ENCODE data around the gene PKDREJ. TPM values are rescaled to one million over a fixed set of nuclear protein-coding genes. Genes with fewer than 3 reads are reported as not detected.
A peak's percentile ranks its signal among the peaks of the same experiment; 100 is the strongest.

The PKDREJ gene
- total RNA-seq, 1 donor from 2014 or later = not detected

DNA sequence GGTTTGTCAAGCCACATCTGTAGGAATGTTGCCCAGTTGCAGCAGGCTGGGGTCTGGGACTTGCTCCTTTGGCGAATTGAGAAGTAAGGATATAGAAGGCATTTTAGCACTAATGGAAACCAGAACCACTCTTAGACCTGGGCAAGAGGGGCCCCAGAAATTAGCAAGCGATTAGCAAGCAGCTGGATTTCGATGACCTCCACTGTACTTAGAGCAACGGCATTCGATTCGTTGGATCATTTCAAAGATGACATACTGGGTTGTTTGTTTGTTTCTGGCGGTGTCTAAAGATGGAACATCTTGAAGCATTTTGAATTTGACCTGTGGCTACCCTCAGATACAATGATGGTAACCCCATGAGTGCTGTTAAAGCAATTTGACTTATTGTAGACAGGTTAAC lies 11.9 kb downstream of the PKDREJ start:
- Histone ChIP-seq H3K36me3 (no peaks in the 10 kb centered on the region), H3K9me3 (no peaks in the 10 kb centered on the region), H3K4me3 (peak overlapping the region; percentile 94), H3K27me3 (ENCODE audit: low read depth) (no peaks in the 10 kb centered on the region), H3K4me1 (peaks cover 21% of the 10 kb centered on the region), H3K27ac (no peak overlapping the region)
- DNase-seq = no peak
- ATAC-seq = no peak
- TF ChIP-seq, protein P1, sequence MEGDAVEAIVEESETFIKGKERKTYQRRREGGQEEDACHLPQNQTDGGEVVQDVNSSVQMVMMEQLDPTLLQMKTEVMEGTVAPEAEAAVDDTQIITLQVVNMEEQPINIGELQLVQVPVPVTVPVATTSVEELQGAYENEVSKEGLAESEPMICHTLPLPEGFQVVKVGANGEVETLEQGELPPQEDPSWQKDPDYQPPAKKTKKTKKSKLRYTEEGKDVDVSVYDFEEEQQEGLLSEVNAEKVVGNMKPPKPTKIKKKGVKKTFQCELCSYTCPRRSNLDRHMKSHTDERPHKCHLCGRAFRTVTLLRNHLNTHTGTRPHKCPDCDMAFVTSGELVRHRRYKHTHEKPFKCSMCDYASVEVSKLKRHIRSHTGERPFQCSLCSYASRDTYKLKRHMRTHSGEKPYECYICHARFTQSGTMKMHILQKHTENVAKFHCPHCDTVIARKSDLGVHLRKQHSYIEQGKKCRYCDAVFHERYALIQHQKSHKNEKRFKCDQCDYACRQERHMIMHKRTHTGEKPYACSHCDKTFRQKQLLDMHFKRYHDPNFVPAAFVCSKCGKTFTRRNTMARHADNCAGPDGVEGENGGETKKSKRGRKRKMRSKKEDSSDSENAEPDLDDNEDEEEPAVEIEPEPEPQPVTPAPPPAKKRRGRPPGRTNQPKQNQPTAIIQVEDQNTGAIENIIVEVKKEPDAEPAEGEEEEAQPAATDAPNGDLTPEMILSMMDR (IDR thresholded peaks at IDR 0.05) = no peak
- intact Hi-C loops (cut with DNase I) = no loop called here

DNA sequence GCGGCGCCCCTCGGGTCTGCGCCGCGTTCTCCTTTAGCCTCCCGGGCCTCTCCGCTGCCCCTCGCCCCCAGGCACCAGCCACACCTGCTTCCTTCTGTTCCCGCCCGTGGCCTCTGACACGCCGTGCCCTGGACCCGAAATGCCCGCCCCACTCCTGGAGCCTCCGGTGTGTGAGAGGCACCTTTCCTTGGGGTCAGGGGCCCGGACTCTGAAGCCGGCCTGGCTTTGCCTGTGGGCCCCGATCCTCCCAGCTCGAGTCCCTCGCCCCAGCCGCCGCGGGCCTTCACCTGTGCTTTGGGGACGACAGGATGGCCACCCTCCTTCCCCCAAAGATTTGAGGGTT lies 12.4 kb downstream of the PKDREJ start:
- ATAC-seq (peak in 1 of 2 donors; percentile 36), DNase-seq (no peak)
- Histone ChIP-seq H3K9me3 (no peaks in the 10 kb centered on the region), H3K4me1 (peaks cover 21% of the 10 kb centered on the region), H3K36me3 (no peaks in the 10 kb centered on the region), H3K27me3 (ENCODE audit: low read depth) (no peaks in the 10 kb centered on the region), H3K27ac (peak overlapping the region; percentile 88), H3K4me3 (peak overlapping the region; percentile 94)
- intact Hi-C loops (cut with DNase I) = no loop called here
- TF ChIP-seq, protein P1 (IDR thresholded peaks at IDR 0.05) = no peak

DNA sequence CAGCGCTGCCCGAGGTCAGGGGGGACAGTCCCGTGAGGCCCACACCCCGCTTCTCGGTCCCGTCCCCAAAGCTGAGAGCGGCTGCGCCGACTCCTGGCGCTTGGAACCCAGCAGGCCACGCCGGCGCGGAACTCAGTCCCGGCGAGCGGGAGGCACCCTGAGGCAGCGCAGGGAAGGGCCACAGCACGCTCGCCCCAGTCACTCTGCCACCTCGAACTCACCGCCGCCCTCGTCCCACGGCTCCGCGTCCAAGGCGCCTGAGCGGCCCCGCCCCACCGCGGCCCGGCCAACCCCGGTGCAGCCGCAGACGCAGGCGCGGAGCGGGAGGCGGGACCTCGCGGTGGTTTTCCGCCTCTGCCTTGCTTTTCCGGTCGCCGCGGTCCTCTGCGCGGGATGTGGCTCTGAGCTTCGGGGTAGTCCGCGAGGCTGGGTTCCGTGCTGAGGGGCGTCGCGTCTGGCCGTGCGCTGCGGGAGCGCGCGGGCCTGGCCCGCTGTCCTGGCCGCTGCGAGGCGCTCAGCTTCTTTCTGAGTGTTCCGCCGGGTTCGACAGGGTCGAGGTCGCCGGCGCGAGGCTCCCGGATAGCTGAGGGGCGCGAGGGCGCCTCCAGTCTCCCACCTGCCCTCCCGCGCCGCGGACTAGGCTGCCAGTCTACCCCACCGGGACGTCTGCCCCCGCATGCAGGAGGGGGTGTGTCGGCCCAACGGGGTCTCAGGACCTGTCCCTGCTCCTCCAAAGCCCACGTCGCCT lies 12.9 kb downstream of the PKDREJ start, which contains the start of gene CDPF1:
Gene CDPF1, minus strand, starts transcription at position 259 of the 748 bp plus-strand sequence. CDS start 2,009 bp downstream, outside the sequence.
- H3K4me3 ChIP-seq = peak within 1 kb of the TSS; percentile 94
- DNase-seq (peak; percentile 94), ATAC-seq (peak; percentile 98 to 99)
- no peaks in the 10 kb centered on the region for H3K36me3 ChIP-seq
- no peaks in the 10 kb centered on the region for H3K9me3 ChIP-seq
- TF ChIP-seq, protein P1 (IDR thresholded peaks at IDR 0.05) = no peak
- peaks cover 23% of the 10 kb centered on the region for H3K4me1 ChIP-seq
- H3K27ac ChIP-seq = peak within 1 kb of the TSS; percentile 88
- H3K27me3 ChIP-seq (ENCODE audit: low read depth) = no peaks in the 10 kb centered on the region
- intact Hi-C loops (cut with DNase I) = no loop called here

DNA sequence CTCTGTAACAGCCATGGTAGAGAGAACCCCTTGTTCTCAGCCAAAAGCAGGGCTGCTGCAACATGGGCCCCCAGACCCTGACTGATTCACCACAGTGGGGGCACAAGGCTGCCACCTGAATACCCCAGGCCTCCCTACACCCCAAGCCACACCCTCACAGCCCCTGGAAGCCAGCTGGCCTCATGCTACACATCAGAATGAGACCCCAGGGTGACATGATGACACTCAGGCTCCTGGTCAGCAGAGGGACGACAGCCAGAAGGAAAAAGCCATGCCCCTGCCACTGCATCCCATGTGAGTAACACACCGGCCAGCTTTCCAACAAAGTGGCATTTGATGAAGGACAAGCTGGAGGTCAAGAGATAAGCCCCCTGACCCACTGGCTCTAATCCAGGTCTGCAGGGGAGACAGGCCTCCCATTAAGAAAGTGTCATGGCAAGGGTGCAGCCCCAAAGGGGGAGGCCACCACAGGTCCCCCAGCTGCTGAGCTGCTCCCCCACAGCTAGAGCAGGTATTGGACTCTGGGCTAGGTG lies 15.6 kb downstream of the PKDREJ start:
- peaks cover 24% of the 10 kb centered on the region for H3K4me1 ChIP-seq
- H3K27me3 ChIP-seq (ENCODE audit: low read depth) = no peaks in the 10 kb centered on the region
- TF ChIP-seq, protein P1 (IDR thresholded peaks at IDR 0.05) = no peak
- no peak for ATAC-seq
- no peak overlapping the region for H3K27ac ChIP-seq
- H3K36me3 ChIP-seq = peaks cover 16% of the 10 kb centered on the region
- intact Hi-C loops (cut with DNase I) = no loop called here
- no peak for DNase-seq
- H3K9me3 ChIP-seq = no peaks in the 10 kb centered on the region
- no peak overlapping the region for H3K4me3 ChIP-seq

DNA sequence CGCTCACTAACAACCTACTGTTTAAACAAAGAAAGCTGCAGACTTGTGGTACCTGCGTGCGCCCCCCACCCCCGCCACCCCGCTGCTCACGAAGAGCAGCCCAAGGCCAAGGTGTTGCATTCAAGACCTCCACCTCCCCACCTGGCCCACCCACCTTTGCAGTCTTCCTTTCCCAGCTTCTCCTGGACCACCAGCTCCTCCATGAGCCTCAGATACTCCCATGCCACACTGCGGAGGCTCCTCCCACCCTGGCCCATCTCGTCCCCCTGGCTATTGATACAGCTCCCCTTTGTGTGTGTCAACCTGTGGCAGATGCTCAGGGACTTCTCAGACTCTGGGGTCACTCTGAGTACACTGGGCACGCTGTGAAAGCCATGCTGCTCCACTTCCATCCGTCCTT lies 17.0 kb downstream of the PKDREJ start:
- ATAC-seq (no peak), DNase-seq (no peak)
- Histone ChIP-seq H3K27ac (no peak overlapping the region), H3K36me3 (peaks cover 16% of the 10 kb centered on the region), H3K4me1 (peaks cover 22% of the 10 kb centered on the region), H3K9me3 (no peaks in the 10 kb centered on the region), H3K4me3 (no peak overlapping the region), H3K27me3 (ENCODE audit: low read depth) (no peaks in the 10 kb centered on the region)
- TF ChIP-seq, protein P1 (IDR thresholded peaks at IDR 0.05) = no peak
- intact Hi-C loops (cut with DNase I) = no loop called here
